Esophagus squamous epithelium (tissue), 5 donors: Measurements from ENCODE around the gene ELF4. TPM values are rescaled to one million over a fixed set of nuclear protein-coding genes. Genes with fewer than 3 reads are reported as not detected.

Experiments
- DNase-seq: peaks from one replicate; lab custom pipeline; 2025; lab: John Stamatoyannopoulos, UW
- H3K27ac ChIP-seq, 4 donors: fragments of 200-600 bp; sonication (generic); one replicate each; pipeline ENCODE4 v1.5.1; 2016 to 2019; ENCODE audit warnings: mild to moderate bottlenecking in 1 of 4
- H3K27me3 ChIP-seq, 4 donors: fragments of 200-600 bp; sonication (generic); 1 replicate in 3 of 4; 2 replicates in 1 of 4; pipeline versions ENCODE4 v1.5.1 to v1.6.0; 2017 to 2021; ENCODE audit warnings: antibody characterized with exemption in 1 of 4
- H3K36me3 ChIP-seq, 3 donors: fragments of 200-600 bp; sonication (generic); one replicate each; pipeline ENCODE4 v1.5.1; 2016 to 2019
- H3K4me1 ChIP-seq, 3 donors: fragments of 200-600 bp; sonication (generic); one replicate each; pipeline ENCODE4 v1.5.1; 2017 to 2019
- H3K4me3 ChIP-seq, 4 donors: fragments of 200-600 bp; sonication (generic); 1 replicate in 3 of 4; 2 replicates in 1 of 4; pipeline ENCODE4 v1.5.1; 2016 to 2019; ENCODE audit warnings: mild to moderate bottlenecking in 2 of 4, moderate library complexity in 1 of 4
- H3K9me3 ChIP-seq, 3 donors: fragments of 200-600 bp; sonication (generic); one replicate each; pipeline ENCODE4 v1.5.1; 2016 to 2019
- POLR2A ChIP-seq, 4 donors: fragments of 450-650 bp; IDR thresholded peaks; one replicate each; pipeline ENCODE4 v1.6.1; 2017; ENCODE audit warnings: antibody characterized with exemption in 4 of 4, mild to moderate bottlenecking in 4 of 4, moderate library complexity in 3 of 4
- WGBS, 2 donors: methylation state at CpG; one replicate each; pipeline ENCODE4 v1.1.5; 2018; 5-methylcytosine and 5-hydroxymethylcytosine counted together
- intact Hi-C: fragments of 100-400 bp; cut with DNase I; formaldehyde crosslinking; loops from one replicate; pipeline ENCODE4 v1.15.0; 2022
- total RNA-seq, 4 donors: library from RNA; depleted of rRNA; stranded (reverse); fragments of >200 nt; gene quantifications; one replicate each; pipeline ENCODE4 v1.1.0, GENCODE V29; 2016
- TF ChIP-seq, protein P1 (sequence below), 6 experiments: fragments of 450-650 bp in 4 of 6; fragments of 200-600 bp in 2 of 6; sonication (generic) in 2 of 6; IDR thresholded peaks; one replicate each; pipeline ENCODE4 v1.5.1; 2016 to 2019; ENCODE audit warnings: antibody characterized with exemption in 6 of 6, mild to moderate bottlenecking in 4 of 6, moderate library complexity in 4 of 6
- donor health status: DM: yes; HTN: yes; CAD: no.

The ELF4 gene
- total RNA-seq, 4 donors from 2014 or later, result 9.2 to 14.1 (median 12.5) TPM

DNA sequence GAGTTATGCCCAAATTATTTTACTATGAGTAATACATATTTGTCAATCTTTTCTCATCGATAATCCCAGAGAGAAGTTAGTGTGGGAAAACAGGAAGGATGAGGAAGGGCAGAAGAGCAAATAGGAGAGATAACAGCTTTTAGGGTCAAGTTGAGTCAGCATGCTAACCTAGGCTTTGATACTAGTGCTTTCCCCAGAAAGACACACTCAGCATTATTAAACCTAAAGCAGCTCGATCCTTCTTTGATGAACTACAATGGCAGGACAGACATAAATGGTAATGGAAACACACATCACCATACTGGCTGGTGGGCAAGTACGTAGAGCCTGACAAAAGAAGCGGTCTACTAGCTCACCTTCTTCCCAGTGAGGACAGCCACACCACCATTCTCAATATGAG is 34.8 kb upstream of the ELF4 start:
- 82 to 85% methylated on average over 4 of the region's 4 CpGs for WGBS, 2 donors
- intact Hi-C loops, result no loop called here
- no peak overlapping the region for H3K4me3 ChIP-seq
- H3K36me3 ChIP-seq, result peaks cover 0 to 77% (median 0%) of the 10 kb centered on the region in 3 donors
- DNase-seq, result no peak
- no peak overlapping the region for H3K27ac ChIP-seq
- H3K27me3 ChIP-seq, result no peaks in the 10 kb centered on the region
- TF ChIP-seq POLR2A (IDR thresholded peaks at IDR 0.05), result no peak
- TF ChIP-seq, protein P1, sequence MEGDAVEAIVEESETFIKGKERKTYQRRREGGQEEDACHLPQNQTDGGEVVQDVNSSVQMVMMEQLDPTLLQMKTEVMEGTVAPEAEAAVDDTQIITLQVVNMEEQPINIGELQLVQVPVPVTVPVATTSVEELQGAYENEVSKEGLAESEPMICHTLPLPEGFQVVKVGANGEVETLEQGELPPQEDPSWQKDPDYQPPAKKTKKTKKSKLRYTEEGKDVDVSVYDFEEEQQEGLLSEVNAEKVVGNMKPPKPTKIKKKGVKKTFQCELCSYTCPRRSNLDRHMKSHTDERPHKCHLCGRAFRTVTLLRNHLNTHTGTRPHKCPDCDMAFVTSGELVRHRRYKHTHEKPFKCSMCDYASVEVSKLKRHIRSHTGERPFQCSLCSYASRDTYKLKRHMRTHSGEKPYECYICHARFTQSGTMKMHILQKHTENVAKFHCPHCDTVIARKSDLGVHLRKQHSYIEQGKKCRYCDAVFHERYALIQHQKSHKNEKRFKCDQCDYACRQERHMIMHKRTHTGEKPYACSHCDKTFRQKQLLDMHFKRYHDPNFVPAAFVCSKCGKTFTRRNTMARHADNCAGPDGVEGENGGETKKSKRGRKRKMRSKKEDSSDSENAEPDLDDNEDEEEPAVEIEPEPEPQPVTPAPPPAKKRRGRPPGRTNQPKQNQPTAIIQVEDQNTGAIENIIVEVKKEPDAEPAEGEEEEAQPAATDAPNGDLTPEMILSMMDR (IDR thresholded peaks at IDR 0.05), result no peak
- no peaks in the 10 kb centered on the region for H3K4me1 ChIP-seq
- no peaks in the 10 kb centered on the region for H3K9me3 ChIP-seq

DNA sequence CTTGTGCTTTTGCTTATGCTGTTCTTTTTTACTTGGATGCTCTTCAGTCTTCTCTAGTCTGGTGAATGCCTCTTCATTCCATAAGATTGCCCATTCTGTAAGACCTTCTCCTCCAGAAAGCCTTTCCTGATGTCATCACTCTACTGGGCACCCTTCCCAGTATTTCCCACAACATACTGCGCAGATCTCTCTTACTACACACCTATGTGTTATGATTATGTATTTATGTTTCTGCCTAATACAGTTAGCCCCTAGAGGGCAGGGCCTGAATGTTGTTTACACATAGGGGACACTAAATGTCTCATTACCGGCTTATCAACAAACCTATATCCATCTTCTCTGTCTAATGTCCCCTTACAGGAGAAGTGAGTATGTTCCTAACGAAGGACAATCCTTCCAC is 34.2 kb upstream of the ELF4 start:
- H3K4me1 ChIP-seq, result no peaks in the 10 kb centered on the region
- no peaks in the 10 kb centered on the region for H3K27me3 ChIP-seq
- TF ChIP-seq, protein P1 (IDR thresholded peaks at IDR 0.05), result no peak
- TF ChIP-seq POLR2A (IDR thresholded peaks at IDR 0.05), result no peak
- H3K9me3 ChIP-seq, result no peaks in the 10 kb centered on the region
- no peak overlapping the region for H3K27ac ChIP-seq
- no peak overlapping the region for H3K4me3 ChIP-seq
- intact Hi-C loops, result no loop called here
- peaks cover 0 to 83% (median 0%) of the 10 kb centered on the region in 3 donors for H3K36me3 ChIP-seq
- 86 to 91% methylated on average over 3 of the region's 3 CpGs for WGBS, 2 donors
- DNase-seq, result no peak

DNA sequence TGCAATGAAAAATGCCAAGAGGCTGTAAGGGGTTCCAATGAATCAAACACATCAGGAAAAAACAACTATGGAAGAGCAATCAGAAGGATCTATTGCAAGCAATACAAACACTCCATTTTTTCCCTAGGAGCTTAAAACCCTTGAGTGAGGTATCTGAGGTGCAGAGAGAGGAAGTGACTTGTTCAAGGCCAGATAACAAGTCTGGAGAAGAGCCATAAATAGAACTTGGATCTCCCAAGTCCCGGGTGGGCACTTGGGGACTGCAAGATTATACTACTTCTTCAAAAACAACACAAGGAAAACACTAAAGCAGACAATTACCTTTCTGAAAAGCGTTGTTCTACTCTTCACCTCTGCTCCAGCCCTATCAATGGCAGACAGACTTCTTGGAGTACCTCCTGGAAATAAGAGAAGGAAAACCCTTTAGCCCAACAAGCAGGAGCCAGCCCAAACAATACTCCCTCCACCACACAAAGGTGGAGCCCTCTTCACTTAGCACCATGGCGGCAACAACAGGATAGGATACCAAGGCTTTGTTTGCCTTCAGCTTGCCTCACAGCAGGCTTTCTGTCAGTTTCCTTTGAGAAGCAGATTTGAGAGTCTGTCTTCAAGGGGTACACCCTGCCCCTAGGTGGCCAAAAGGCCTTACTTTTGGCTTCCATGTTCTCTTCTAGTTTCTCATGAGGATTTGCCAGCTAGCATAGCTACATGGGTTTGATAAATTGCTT is 29.3 kb upstream of the ELF4 start:
- 58 to 65% methylated on average over 3 of the region's 3 CpGs for WGBS, 2 donors
- Histone ChIP-seq H3K9me3 (no peaks in the 10 kb centered on the region), H3K27me3 (no peaks in the 10 kb centered on the region), H3K4me1 (no peaks in the 10 kb centered on the region), H3K27ac (no peak overlapping the region), H3K4me3 (no peak overlapping the region), H3K36me3 (peaks cover 0 to 88% (median 0%) of the 10 kb centered on the region in 3 donors)
- no peak for DNase-seq
- intact Hi-C loops, result no loop called here
- no peak for TF ChIP-seq POLR2A (IDR thresholded peaks at IDR 0.05)
- TF ChIP-seq, protein P1 (IDR thresholded peaks at IDR 0.05), result no peak

DNA sequence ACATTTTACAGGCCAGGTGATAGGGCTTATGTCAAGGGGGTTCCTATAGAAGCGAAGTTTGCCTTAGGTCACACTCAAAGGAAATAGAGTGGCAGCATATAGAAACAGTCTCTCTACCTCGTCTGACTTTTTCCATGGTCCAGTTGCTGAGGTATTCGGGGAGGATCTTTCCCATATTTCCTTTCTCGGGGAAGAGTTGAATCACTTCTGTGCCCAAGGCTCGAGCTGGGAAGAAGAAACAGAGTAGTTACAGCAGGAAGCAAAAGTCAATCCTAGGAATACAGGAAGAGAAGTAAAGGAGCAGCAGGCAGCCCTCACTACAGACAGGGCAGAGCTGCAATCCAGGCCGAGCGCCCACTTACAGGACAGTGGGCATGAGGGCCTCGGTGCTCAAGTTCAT is 26.7 kb upstream of the ELF4 start:
- H3K27ac ChIP-seq, result no peak overlapping the region
- H3K36me3 ChIP-seq, result peaks cover 0 to 86% (median 0%) of the 10 kb centered on the region in 3 donors
- no peak for TF ChIP-seq POLR2A (IDR thresholded peaks at IDR 0.05)
- TF ChIP-seq, protein P1 (IDR thresholded peaks at IDR 0.05), result no peak
- intact Hi-C loops, result no loop called here
- DNase-seq, result no peak
- H3K4me3 ChIP-seq, result no peak overlapping the region
- no peaks in the 10 kb centered on the region for H3K27me3 ChIP-seq
- no peaks in the 10 kb centered on the region for H3K9me3 ChIP-seq
- H3K4me1 ChIP-seq, result no peaks in the 10 kb centered on the region
- 74 to 80% methylated on average over 1 to 7 of the region's 8 CpGs for WGBS, 2 donors

DNA sequence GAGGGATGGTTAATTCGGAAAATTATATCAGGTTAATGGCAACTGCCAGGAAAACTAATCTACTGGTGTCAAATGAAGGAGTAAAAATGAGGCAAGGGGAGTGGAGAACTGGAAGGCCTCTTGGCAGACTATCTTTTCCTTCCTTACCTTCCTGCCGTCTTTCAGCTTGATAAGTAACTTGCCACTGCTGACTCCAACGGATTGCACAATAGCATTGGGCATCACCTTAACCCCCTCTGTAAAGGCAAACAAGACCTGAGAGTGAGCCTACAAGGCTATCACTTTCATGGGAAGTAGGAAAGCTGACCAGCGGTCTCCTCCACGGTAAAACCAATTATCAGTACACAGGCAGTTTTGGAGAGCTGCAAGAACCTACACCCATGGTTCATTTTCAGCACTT is 26.2 kb upstream of the ELF4 start:
- no peak for DNase-seq
- no peak overlapping the region for H3K27ac ChIP-seq
- 65 to 73% methylated on average over 2 to 4 of the region's 5 CpGs for WGBS, 2 donors
- H3K4me3 ChIP-seq, result no peak overlapping the region
- no peaks in the 10 kb centered on the region for H3K27me3 ChIP-seq
- no peaks in the 10 kb centered on the region for H3K4me1 ChIP-seq
- intact Hi-C loops, result no loop called here
- no peaks in the 10 kb centered on the region for H3K9me3 ChIP-seq
- TF ChIP-seq, protein P1 (IDR thresholded peaks at IDR 0.05), result no peak
- no peak for TF ChIP-seq POLR2A (IDR thresholded peaks at IDR 0.05)
- H3K36me3 ChIP-seq, result peaks cover 0 to 86% (median 0%) of the 10 kb centered on the region in 3 donors
